DOHH2 (cell line): Measurements from ENCODE around the gene MSGN1.

ENCODE experiments used
- CTCF ChIP-seq: fragments of 200-600 bp; sonication (generic); IDR thresholded peaks from one replicate; pipeline ENCODE4 v1.5.1; 2014; ENCODE audit warnings: antibody characterized with exemption, mild to moderate bottlenecking, low read depth, low read length; ENCODE audit not compliant: poor library complexity, severe bottlenecking
- EZH2phosphoT487 ChIP-seq: fragments of 200-600 bp; sonication (generic); IDR thresholded peaks from 2 replicates; pipeline ENCODE4 v1.6.1; 2017; ENCODE audit warnings: borderline replicate concordance, mild to moderate bottlenecking, antibody characterized with exemption, low read length, moderate library complexity, mixed read lengths

- no peak for TF ChIP-seq CTCF
- no peak for TF ChIP-seq EZH2phosphoT487
Measured at GRCh38 chr2:17791121-17791816, 25.0 kb upstream of the MSGN1 start.
